ENCODE data around the gene TNFRSF11A.

TNFRSF11A gene

DNA sequence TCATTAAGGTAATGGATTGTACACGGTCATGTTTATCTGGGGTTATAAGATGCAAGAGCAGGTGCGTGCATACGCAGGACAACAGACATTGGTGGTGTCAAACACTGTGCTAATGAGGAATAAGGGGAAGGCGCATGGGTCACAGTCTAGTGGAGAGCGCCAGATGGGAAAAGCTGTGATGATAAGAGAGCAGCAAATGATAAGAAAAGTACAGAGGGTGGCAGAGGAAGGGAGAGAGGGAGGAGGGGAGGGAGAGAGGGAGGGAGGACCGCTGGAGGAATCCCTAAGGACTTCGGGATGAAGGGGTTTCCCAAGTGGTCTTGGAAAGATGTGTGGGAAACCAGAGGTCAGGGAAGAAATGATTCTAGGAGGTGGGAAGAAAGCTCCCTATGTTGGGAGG is 2.9 kb downstream of the TNFRSF11A start:
- Histone ChIP-seq H3K9ac (ENCODE audit: low read length) (no peak overlapping the region), H4K20me1 (ENCODE audit: insufficient read depth, low read length) (peaks cover 7% of the 10 kb centered on the region; the same call in 1 of the 2 replicates), H3K4me2 (ENCODE audit: low read length) (no peak overlapping the region), H3K4me3 (ENCODE audit: low read length) (no peak overlapping the region), H3K4me1 (ENCODE audit: low read length) (peaks cover 22% of the 10 kb centered on the region), H3K27me3 (ENCODE audit: low read depth, low read length) (peaks cover 90% of the 10 kb centered on the region), H3K79me2 (ENCODE audit: low read length) (no peaks in the 10 kb centered on the region), H3K27ac (ENCODE audit: low read length) (no peak overlapping the region), H3K9me3 (ENCODE audit: insufficient read depth, low read length) (no peaks in the 10 kb centered on the region), H2AFZ (ENCODE audit: low read depth, low read length) (no peak overlapping the region), H3K36me3 (replicated peaks; ENCODE audit: low read depth, low read length) (no peaks in the 10 kb centered on the region)
- TF ChIP-seq, protein P1, sequence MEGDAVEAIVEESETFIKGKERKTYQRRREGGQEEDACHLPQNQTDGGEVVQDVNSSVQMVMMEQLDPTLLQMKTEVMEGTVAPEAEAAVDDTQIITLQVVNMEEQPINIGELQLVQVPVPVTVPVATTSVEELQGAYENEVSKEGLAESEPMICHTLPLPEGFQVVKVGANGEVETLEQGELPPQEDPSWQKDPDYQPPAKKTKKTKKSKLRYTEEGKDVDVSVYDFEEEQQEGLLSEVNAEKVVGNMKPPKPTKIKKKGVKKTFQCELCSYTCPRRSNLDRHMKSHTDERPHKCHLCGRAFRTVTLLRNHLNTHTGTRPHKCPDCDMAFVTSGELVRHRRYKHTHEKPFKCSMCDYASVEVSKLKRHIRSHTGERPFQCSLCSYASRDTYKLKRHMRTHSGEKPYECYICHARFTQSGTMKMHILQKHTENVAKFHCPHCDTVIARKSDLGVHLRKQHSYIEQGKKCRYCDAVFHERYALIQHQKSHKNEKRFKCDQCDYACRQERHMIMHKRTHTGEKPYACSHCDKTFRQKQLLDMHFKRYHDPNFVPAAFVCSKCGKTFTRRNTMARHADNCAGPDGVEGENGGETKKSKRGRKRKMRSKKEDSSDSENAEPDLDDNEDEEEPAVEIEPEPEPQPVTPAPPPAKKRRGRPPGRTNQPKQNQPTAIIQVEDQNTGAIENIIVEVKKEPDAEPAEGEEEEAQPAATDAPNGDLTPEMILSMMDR (IDR thresholded peaks at IDR 0.05; ENCODE audit: low read depth, low read length): no peak
- TF ChIP-seq EZH2phosphoT487 (IDR thresholded peaks at IDR 0.05; ENCODE audit: low read depth): no peak

DNA sequence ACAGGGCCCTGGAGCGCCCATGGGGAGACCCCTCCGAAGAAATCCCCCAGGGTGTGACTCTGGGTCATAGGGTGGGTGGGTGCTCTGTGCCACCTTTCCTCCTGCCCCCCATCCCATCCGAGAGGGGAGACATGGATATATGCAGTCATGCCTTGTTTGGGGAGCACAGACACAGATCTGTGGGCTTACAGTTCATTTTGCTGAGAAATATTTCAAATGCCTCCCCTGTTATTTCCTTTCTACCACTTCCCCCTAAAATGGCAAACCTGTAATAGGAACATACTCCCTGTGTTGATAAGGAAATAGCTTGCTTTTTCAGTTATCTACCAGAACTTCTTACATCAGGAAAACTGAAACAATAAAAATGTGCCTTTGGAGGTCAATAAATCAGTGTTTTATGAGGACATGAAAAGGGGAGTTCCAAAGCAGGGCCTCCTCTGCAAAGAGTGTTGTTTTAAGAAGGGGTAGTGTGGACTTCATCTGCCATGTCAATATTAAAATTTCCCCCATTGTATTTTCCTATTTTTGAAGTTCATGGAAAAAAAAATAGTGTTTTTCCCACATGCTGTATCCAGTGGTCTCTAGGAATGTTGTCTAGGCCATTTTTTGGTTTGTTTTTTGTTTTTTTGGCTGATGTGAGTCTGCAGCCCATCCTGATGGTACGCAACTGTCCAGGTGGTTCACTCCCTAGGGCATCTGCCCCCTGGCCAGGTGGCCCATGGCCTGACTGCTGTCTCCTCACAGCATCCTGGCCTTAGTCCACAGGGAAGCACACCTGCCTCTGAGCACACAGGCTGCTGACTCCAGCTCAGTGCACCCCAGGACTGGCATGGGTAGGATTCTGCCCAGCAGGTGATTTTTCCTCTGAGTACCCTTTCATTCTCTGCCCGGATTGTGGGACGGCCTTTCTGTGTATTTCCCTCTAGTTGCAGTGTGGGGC is 3.7 kb downstream of the TNFRSF11A start:
- Histone ChIP-seq H3K4me1 (ENCODE audit: low read length) (peaks cover 18% of the 10 kb centered on the region), H3K27me3 (ENCODE audit: low read depth, low read length) (peaks cover 89% of the 10 kb centered on the region), H3K79me2 (ENCODE audit: low read length) (no peaks in the 10 kb centered on the region), H3K9ac (ENCODE audit: low read length) (no peak overlapping the region), H2AFZ (ENCODE audit: low read depth, low read length) (no peak overlapping the region), H3K9me3 (ENCODE audit: insufficient read depth, low read length) (no peaks in the 10 kb centered on the region), H3K4me3 (ENCODE audit: low read length) (no peak overlapping the region), H4K20me1 (ENCODE audit: insufficient read depth, low read length) (peaks cover 7% of the 10 kb centered on the region; the same call in 1 of the 2 replicates), H3K36me3 (replicated peaks; ENCODE audit: low read depth, low read length) (no peaks in the 10 kb centered on the region), H3K27ac (ENCODE audit: low read length) (no peak overlapping the region), H3K4me2 (ENCODE audit: low read length) (no peak overlapping the region)
- TF ChIP-seq EZH2phosphoT487 (IDR thresholded peaks at IDR 0.05; ENCODE audit: low read depth): no peak

DNA sequence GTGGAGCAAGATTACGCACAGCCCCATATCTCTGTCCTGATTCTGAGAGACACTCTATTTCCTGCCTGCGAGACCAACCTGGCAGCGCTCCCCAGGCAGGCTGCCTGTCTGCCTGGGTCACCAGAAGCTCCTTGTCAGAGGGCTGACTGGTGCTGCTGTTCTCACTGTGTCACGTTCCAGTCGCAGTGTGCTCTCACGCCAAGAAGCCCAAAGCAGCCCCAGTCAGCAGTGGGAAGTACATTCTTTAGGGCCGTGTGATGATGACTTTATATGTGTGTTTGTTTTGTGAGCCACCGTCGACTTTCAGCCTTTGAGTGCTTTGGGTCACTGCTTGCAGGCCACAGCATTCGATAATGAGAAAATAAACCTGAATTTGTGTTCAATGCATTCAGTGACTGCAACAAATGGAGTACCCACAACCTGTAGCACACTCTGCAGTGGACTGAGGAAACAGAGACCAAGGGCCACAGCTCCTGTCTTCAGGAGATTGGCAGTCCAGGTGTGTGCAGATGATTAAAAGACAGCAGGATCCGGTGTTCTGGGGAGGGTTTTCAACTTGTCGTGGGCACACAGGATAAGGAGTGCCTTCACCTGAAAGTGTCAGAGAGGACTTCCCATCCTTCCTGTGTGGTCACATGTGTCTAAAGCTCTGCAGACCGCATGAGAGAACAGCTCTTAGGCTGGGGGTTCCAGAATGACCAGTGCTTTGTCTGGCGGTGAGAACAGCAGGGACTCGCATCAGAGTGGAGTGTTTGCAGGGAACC is 4.8 kb downstream of the TNFRSF11A start:
- Histone ChIP-seq H3K79me2 (ENCODE audit: low read length) (no peaks in the 10 kb centered on the region), H3K36me3 (replicated peaks; ENCODE audit: low read depth, low read length) (no peaks in the 10 kb centered on the region), H3K9ac (ENCODE audit: low read length) (no peak overlapping the region), H4K20me1 (ENCODE audit: insufficient read depth, low read length) (peaks cover 7% of the 10 kb centered on the region; the same call in 1 of the 2 replicates), H2AFZ (ENCODE audit: low read depth, low read length) (no peak overlapping the region), H3K4me1 (ENCODE audit: low read length) (peaks cover 8% of the 10 kb centered on the region), H3K27ac (ENCODE audit: low read length) (no peak overlapping the region), H3K4me2 (ENCODE audit: low read length) (no peak overlapping the region), H3K4me3 (ENCODE audit: low read length) (no peak overlapping the region), H3K27me3 (ENCODE audit: low read depth, low read length) (peaks cover 89% of the 10 kb centered on the region), H3K9me3 (ENCODE audit: insufficient read depth, low read length) (no peaks in the 10 kb centered on the region)
- no peak for TF ChIP-seq EZH2phosphoT487 (IDR thresholded peaks at IDR 0.05; ENCODE audit: low read depth)
- TF ChIP-seq, protein P1 (IDR thresholded peaks at IDR 0.05; ENCODE audit: low read depth, low read length): no peak

DNA sequence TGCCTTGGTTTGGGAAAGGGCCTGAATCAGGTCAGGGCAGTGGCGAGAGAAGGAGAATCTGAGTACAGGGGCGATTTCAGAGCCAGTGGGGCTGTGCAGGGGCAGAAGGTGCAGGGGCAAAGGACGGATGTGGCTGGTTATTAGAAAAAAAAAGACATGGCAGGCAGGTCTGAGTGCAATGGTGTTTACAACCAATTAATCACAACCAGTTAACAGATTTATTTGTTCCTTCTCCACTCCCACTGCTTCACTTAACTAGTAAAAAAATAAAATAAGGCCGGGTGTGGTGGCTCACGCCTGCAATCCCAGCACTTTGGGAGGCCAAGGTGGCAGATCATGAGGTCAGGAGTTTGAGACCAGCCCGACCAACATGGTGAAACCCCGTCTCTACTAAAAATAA is 5.5 kb downstream of the TNFRSF11A start:
- peaks cover 93% of the 10 kb centered on the region for H3K27me3 ChIP-seq (ENCODE audit: low read depth, low read length)
- no peak overlapping the region for H3K4me2 ChIP-seq (ENCODE audit: low read length)
- H3K4me1 ChIP-seq (ENCODE audit: low read length): peaks cover 8% of the 10 kb centered on the region
- peaks cover 7% of the 10 kb centered on the region; the same call in 1 of the 2 replicates for H4K20me1 ChIP-seq (ENCODE audit: insufficient read depth, low read length)
- no peak overlapping the region for H3K9ac ChIP-seq (ENCODE audit: low read length)
- H2AFZ ChIP-seq (ENCODE audit: low read depth, low read length): no peak overlapping the region
- no peaks in the 10 kb centered on the region for H3K36me3 ChIP-seq (replicated peaks; ENCODE audit: low read depth, low read length)
- no peaks in the 10 kb centered on the region for H3K79me2 ChIP-seq (ENCODE audit: low read length)
- no peaks in the 10 kb centered on the region for H3K9me3 ChIP-seq (ENCODE audit: insufficient read depth, low read length)
- H3K27ac ChIP-seq (ENCODE audit: low read length): no peak overlapping the region
- no peak overlapping the region for H3K4me3 ChIP-seq (ENCODE audit: low read length)
- TF ChIP-seq, protein P1 (IDR thresholded peaks at IDR 0.05; ENCODE audit: low read depth, low read length): no peak
- no peak for TF ChIP-seq EZH2phosphoT487 (IDR thresholded peaks at IDR 0.05; ENCODE audit: low read depth)

Data from OCI-LY3 (cell line).